Activated B cell treated with CpG ODN at 0.5 μM for 24 hours (primary cell): Measurements from ENCODE around the gene RPL7A. TPM values are rescaled to one million over a fixed set of nuclear protein-coding genes. Genes with fewer than 3 reads are reported as not detected.

Source experiments
- ATAC-seq: fragments of 200-7000 bp; cut with Tn5 transposase; one replicate; pipeline ENCODE4 v1.10.0; 2021; ENCODE audit warnings: low read depth, mild to moderate bottlenecking, moderate library complexity
- CTCF ChIA-PET: fragments of 350-600 bp; sonication (Branson Sonifier 250); formaldehyde crosslinking; loops from one replicate; lab custom pipeline; 2021; ENCODE audit warnings: antibody characterized with exemption; lab: Charles Lee
- POLR2A ChIA-PET: fragments of 350-600 bp; sonication (Branson Sonifier 250); formaldehyde crosslinking; loops from one replicate; lab custom pipeline; 2021; ENCODE audit warnings: antibody characterized with exemption; lab: Charles Lee
- DNase-seq: peaks from one replicate; pipeline ENCODE4 v3.0.0; 2022
- H3K27ac Mint-ChIP-seq: one replicate; pipeline ENCODE4 v1.8.0; 2020; ENCODE audit warnings: mixed read lengths
- H3K27me3 Mint-ChIP-seq: one replicate; pipeline ENCODE4 v1.8.0; 2021; ENCODE audit warnings: mixed read lengths
- H3K36me3 Mint-ChIP-seq: one replicate; pipeline ENCODE4 v1.8.0; 2021; ENCODE audit warnings: low read depth, mixed read lengths
- H3K4me1 Mint-ChIP-seq: one replicate; pipeline ENCODE4 v1.8.0; 2021; ENCODE audit warnings: mixed read lengths
- H3K4me3 Mint-ChIP-seq: one replicate; pipeline ENCODE4 v1.8.0; 2020; ENCODE audit warnings: mild to moderate bottlenecking, mixed read lengths
- H3K9me3 Mint-ChIP-seq: one replicate; pipeline ENCODE4 v1.8.0; 2020; ENCODE audit warnings: mixed read lengths
- CTCF ChIP-seq: fragments of 200-600 bp; IDR thresholded peaks from one replicate; pipeline ENCODE4 v1.8.0; 2022; ENCODE audit warnings: antibody characterized with exemption, mild to moderate bottlenecking
- intact Hi-C: fragments of 100-400 bp; cut with micrococcal nuclease; formaldehyde crosslinking; loops from one replicate; pipeline ENCODE4 v1.15.1; 2024
- total RNA-seq: library from RNA; stranded (reverse); gene quantifications from 2 replicates; pipeline ENCODE4 v1.2.3, GENCODE V29; 2022

RPL7A gene
- total RNA-seq, 1 donor from 2014 or later: 3,786 TPM

GRCh38 chr9:133400292-133400691 is 52.3 kb downstream of the RPL7A start:
- intact Hi-C loops: no loop called here
- TF ChIP-seq CTCF: no peak
- ChIA-PET POLR2A (interaction anchor here (0.7 kb wide), 1 partner anchor 577 kb away, joined by 6 read pairs; no protein-coding TSS in a partner anchor), CTCF (no interaction called here)
- ATAC-seq (no peak), DNase-seq (no peak)
- Mint-ChIP-seq H3K9me3 (no peaks in the 10 kb centered on the region), H3K4me1 (no peaks in the 10 kb centered on the region), H3K27me3 (no peaks in the 10 kb centered on the region), H3K4me3 (no peak overlapping the region), H3K27ac (no peak overlapping the region), H3K36me3 (peaks cover 12% of the 10 kb centered on the region)

Other genes with a start within 250 kb of the RPL7A start
- 21.2 and 29.2 TPM in 2 replicates for gene RALGDS, start 227.0 kb upstream of the RPL7A start, total RNA-seq
- gene GBGT1, start 184.3 kb upstream of the RPL7A start, total RNA-seq: 42.2 and 49.5 TPM in 2 replicates
- not detected in 2 replicates for gene OBP2B, start 139.0 kb upstream of the RPL7A start, total RNA-seq
- not detected in 2 replicates for gene ABO, start 73.0 kb upstream of the RPL7A start, total RNA-seq
- gene SURF6, start 12.0 kb upstream of the RPL7A start, total RNA-seq: 22.4 and 23.9 TPM in 2 replicates
- gene MED22, start 87 bp upstream of the RPL7A start, total RNA-seq: 40.7 and 45.7 TPM in 2 replicates
- 33.6 and 38.9 TPM in 2 replicates for gene SURF1, start 8.3 kb downstream of the RPL7A start, total RNA-seq
- 17.3 and 17.8 TPM in 2 replicates for gene SURF2, start 8.3 kb downstream of the RPL7A start, total RNA-seq
- 57.0 and 58.2 TPM in 2 replicates for gene SURF4, start 27.8 kb downstream of the RPL7A start, total RNA-seq
- gene STKLD1, start 28.1 kb downstream of the RPL7A start, total RNA-seq: 0.37 and 0.44 TPM in 2 replicates
- gene REXO4, start 69.8 kb downstream of the RPL7A start, total RNA-seq: 31.6 and 33.3 TPM in 2 replicates
- 1.9 TPM in 2 replicates for gene ADAMTS13, start 74.1 kb downstream of the RPL7A start, total RNA-seq
- 13.8 and 15.0 TPM in 2 replicates for gene CACFD1, start 111.8 kb downstream of the RPL7A start, total RNA-seq
- 32.9 and 37.4 TPM in 2 replicates for gene SLC2A6, start 130.9 kb downstream of the RPL7A start, total RNA-seq
- gene MYMK, start 176.7 kb downstream of the RPL7A start, total RNA-seq: not detected in 2 replicates
- not detected in 2 replicates for gene ADAMTSL2, start 186.5 kb downstream of the RPL7A start, total RNA-seq